Upper lobe of right lung (tissue), 1 donor: ENCODE results near the gene MSH3. TPM values are rescaled to one million over a fixed set of nuclear protein-coding genes. Genes with fewer than 3 reads are reported as not detected.

Source experiments
- ATAC-seq: fragments of 200-7000 bp; cut with Tn5 transposase; one replicate; pipeline ENCODE4 v1.9.1; 2020; ENCODE audit warnings: mild to moderate bottlenecking, moderate library complexity
- DNase-seq: peaks from one replicate; pipeline ENCODE4 v3.0.0-alpha.2; 2020
- H3K27ac ChIP-seq: fragments of 200-600 bp; one replicate; pipeline ENCODE4 v1.8.0; 2022
- H3K27me3 ChIP-seq: fragments of 200-600 bp; one replicate; pipeline ENCODE4 v1.8.0; 2022; ENCODE audit warnings: mild to moderate bottlenecking
- H3K36me3 ChIP-seq: fragments of 200-600 bp; one replicate; pipeline ENCODE4 v1.8.0; 2022
- H3K4me1 ChIP-seq: fragments of 200-600 bp; one replicate; pipeline ENCODE4 v1.8.0; 2022
- H3K4me3 ChIP-seq: fragments of 200-600 bp; one replicate; pipeline ENCODE4 v1.8.0; 2022; ENCODE audit warnings: mild to moderate bottlenecking
- H3K9me3 ChIP-seq: fragments of 200-600 bp; one replicate; pipeline ENCODE4 v1.8.0; 2022
- CTCF ChIP-seq: fragments of 200-600 bp; IDR thresholded peaks from one replicate; pipeline ENCODE4 v1.8.0; 2022; ENCODE audit warnings: antibody characterized with exemption
- intact Hi-C: fragments of 100-400 bp; cut with DNase I; formaldehyde crosslinking; loops from one replicate; pipeline ENCODE4 v1.11.0; 2022
- total RNA-seq: library from RNA; stranded (reverse); fragmentation: NEBNext Ultra II Directional; extraction: Animal tissue kit (Norgen Biotek cat#: 25700); gene quantifications from one replicate; pipeline ENCODE4 v1.2.1, GENCODE V29; 2021
- donor health status: DM: no; HTN: yes; CAD: no; lungs with severe emphysema.

The MSH3 gene
- total RNA-seq, 1 donor from 2014 or later, result 13.7 TPM

- intact Hi-C loops, result no loop called here
- ATAC-seq, result no peak
These were observed 209.7 kb downstream of the MSH3 start for GRCh38 chr5:80864109-80864508.

GRCh38 chr5:80864706-80865435, 210.4 kb downstream of the MSH3 start:
- no peaks in the 10 kb centered on the region for H3K4me1 ChIP-seq
- no peaks in the 10 kb centered on the region for H3K27me3 ChIP-seq
- DNase-seq (no peak), ATAC-seq (no peak)
- intact Hi-C loops, result no loop called here
- peaks cover 9% of the 10 kb centered on the region for H3K36me3 ChIP-seq
- no peak overlapping the region for H3K4me3 ChIP-seq
- TF ChIP-seq CTCF, result no peak
- no peaks in the 10 kb centered on the region for H3K9me3 ChIP-seq
- H3K27ac ChIP-seq, result no peak overlapping the region

More at GRCh38 chr5:80864109-80864508, 209.7 kb downstream of the MSH3 start:
- no peak for TF ChIP-seq CTCF
- Histone ChIP-seq H3K27ac (no peak overlapping the region), H3K4me3 (no peak overlapping the region), H3K4me1 (no peaks in the 10 kb centered on the region), H3K27me3 (no peaks in the 10 kb centered on the region), H3K36me3 (peaks cover 9% of the 10 kb centered on the region), H3K9me3 (no peaks in the 10 kb centered on the region)
- no peak for DNase-seq

GRCh38 chr5:80865551-80865950, 211.1 kb downstream of the MSH3 start:
- no peak for ATAC-seq
- Histone ChIP-seq H3K36me3 (peaks cover 9% of the 10 kb centered on the region), H3K4me3 (no peak overlapping the region), H3K4me1 (no peaks in the 10 kb centered on the region), H3K27ac (no peak overlapping the region), H3K27me3 (no peaks in the 10 kb centered on the region), H3K9me3 (no peaks in the 10 kb centered on the region)
- intact Hi-C loops, result no loop called here
- no peak for DNase-seq
- TF ChIP-seq CTCF, result no peak

- H3K4me3 ChIP-seq, result no peak overlapping the region
- no peak overlapping the region for H3K27ac ChIP-seq
- H3K27me3 ChIP-seq, result no peaks in the 10 kb centered on the region
- ATAC-seq (peak; percentile 66), DNase-seq (no peak)
- H3K36me3 ChIP-seq, result peaks cover 9% of the 10 kb centered on the region
- TF ChIP-seq CTCF, result no peak
- no peaks in the 10 kb centered on the region for H3K4me1 ChIP-seq
- no peaks in the 10 kb centered on the region for H3K9me3 ChIP-seq
- intact Hi-C loops, result no loop called here
These were observed 211.9 kb downstream of the MSH3 start for GRCh38 chr5:80866371-80866770.

- H3K27ac ChIP-seq, result no peak overlapping the region
- H3K27me3 ChIP-seq, result no peaks in the 10 kb centered on the region
- no peak for DNase-seq
- ATAC-seq, result peak; percentile 36
- no peaks in the 10 kb centered on the region for H3K4me1 ChIP-seq
- no peak overlapping the region for H3K4me3 ChIP-seq
- TF ChIP-seq CTCF, result no peak
- no peaks in the 10 kb centered on the region for H3K9me3 ChIP-seq
- intact Hi-C loops, result no loop called here
- peaks cover 9% of the 10 kb centered on the region for H3K36me3 ChIP-seq
These were observed 212.8 kb downstream of the MSH3 start for GRCh38 chr5:80867233-80867632.
